T-helper 1 cell treated with Interleukin-12 subunit alpha and Interleukin-12 subunit beta and Interleukin-4 antibody, amounts not matched to agents 30 μg/mL and 1 μg/mL, for 36 hours (primary cell): ENCODE results near the gene ETS1.

ENCODE experiments used
- H3K27ac Mint-ChIP-seq: one replicate; pipeline ENCODE4 v1.8.0; 2021; ENCODE audit warnings: mild to moderate bottlenecking, mixed read lengths
- H3K27me3 Mint-ChIP-seq: one replicate; pipeline ENCODE4 v1.8.0; 2021; ENCODE audit warnings: low read depth, mixed read lengths
- H3K36me3 Mint-ChIP-seq: one replicate; pipeline ENCODE4 v1.8.0; 2021; ENCODE audit warnings: low read depth, mixed read lengths
- H3K4me1 Mint-ChIP-seq: one replicate; pipeline ENCODE4 v1.8.0; 2021; ENCODE audit warnings: low read depth, mixed read lengths
- H3K4me3 Mint-ChIP-seq: one replicate; pipeline ENCODE4 v1.8.0; 2021; ENCODE audit warnings: mild to moderate bottlenecking, moderate library complexity, mixed read lengths
- H3K9me3 Mint-ChIP-seq: one replicate; pipeline ENCODE4 v1.8.0; 2021; ENCODE audit warnings: mixed read lengths

The ETS1 gene

GRCh38 chr11:128499613-128500253 lies 87.6 kb downstream of the ETS1 start:
- Mint-ChIP-seq H3K4me1 (peaks cover 89% of the 10 kb centered on the region), H3K27me3 (no peaks in the 10 kb centered on the region), H3K36me3 (peaks cover 78% of the 10 kb centered on the region)

GRCh38 chr11:128498721-128499245 lies 88.6 kb downstream of the ETS1 start:
- Mint-ChIP-seq H3K4me3 (peak overlapping the region; percentile 88), H3K27me3 (no peaks in the 10 kb centered on the region), H3K27ac (peak overlapping the region; percentile 89), H3K4me1 (peaks cover 89% of the 10 kb centered on the region), H3K36me3 (peaks cover 81% of the 10 kb centered on the region), H3K9me3 (no peaks in the 10 kb centered on the region)

More at GRCh38 chr11:128499613-128500253, 87.6 kb downstream of the ETS1 start:
- Mint-ChIP-seq H3K4me3 (peak overlapping the region; percentile 88), H3K9me3 (no peaks in the 10 kb centered on the region), H3K27ac (peak overlapping the region; percentile 89)

GRCh38 chr11:128497776-128498095 lies 89.6 kb downstream of the ETS1 start:
- peak overlapping the region; percentile 59 for H3K4me3 Mint-ChIP-seq
- H3K27ac Mint-ChIP-seq = peak overlapping the region; percentile 88
- H3K4me1 Mint-ChIP-seq = peaks cover 92% of the 10 kb centered on the region
- peaks cover 86% of the 10 kb centered on the region for H3K36me3 Mint-ChIP-seq
- no peaks in the 10 kb centered on the region for H3K9me3 Mint-ChIP-seq
- no peaks in the 10 kb centered on the region for H3K27me3 Mint-ChIP-seq

GRCh38 chr11:128497061-128497775 lies 90.1 kb downstream of the ETS1 start:
- Mint-ChIP-seq H3K27ac (peak overlapping the region; percentile 88), H3K27me3 (no peaks in the 10 kb centered on the region), H3K9me3 (no peaks in the 10 kb centered on the region), H3K4me1 (peaks cover 94% of the 10 kb centered on the region), H3K36me3 (peaks cover 88% of the 10 kb centered on the region), H3K4me3 (peak overlapping the region; percentile 59)

- peaks cover 94% of the 10 kb centered on the region for H3K4me1 Mint-ChIP-seq
- no peaks in the 10 kb centered on the region for H3K9me3 Mint-ChIP-seq
- no peaks in the 10 kb centered on the region for H3K27me3 Mint-ChIP-seq
- H3K4me3 Mint-ChIP-seq = peak overlapping the region; percentile 59
- H3K36me3 Mint-ChIP-seq = peaks cover 86% of the 10 kb centered on the region
- H3K27ac Mint-ChIP-seq = peak overlapping the region; percentile 88
These were observed 90.7 kb downstream of the ETS1 start for GRCh38 chr11:128496692-128497060.

- Mint-ChIP-seq H3K27me3 (no peaks in the 10 kb centered on the region), H3K9me3 (no peaks in the 10 kb centered on the region), H3K36me3 (peaks cover 86% of the 10 kb centered on the region), H3K27ac (peak overlapping the region; percentile 88), H3K4me3 (peak overlapping the region; percentile 59), H3K4me1 (peaks cover 94% of the 10 kb centered on the region)
These were observed 91.1 kb downstream of the ETS1 start for GRCh38 chr11:128496249-128496648.

- H3K9me3 Mint-ChIP-seq = no peaks in the 10 kb centered on the region
- peak overlapping the region; percentile 88 for H3K27ac Mint-ChIP-seq
- peak overlapping the region; percentile 59 for H3K4me3 Mint-ChIP-seq
- H3K27me3 Mint-ChIP-seq = no peaks in the 10 kb centered on the region
- peaks cover 85% of the 10 kb centered on the region for H3K36me3 Mint-ChIP-seq
- H3K4me1 Mint-ChIP-seq = peaks cover 93% of the 10 kb centered on the region
These were observed 92.7 kb downstream of the ETS1 start for GRCh38 chr11:128494418-128495332.

- Mint-ChIP-seq H3K4me3 (peak overlapping the region; percentile 72), H3K27ac (peak overlapping the region; percentile 90)
These were observed 93.8 kb downstream of the ETS1 start for GRCh38 chr11:128493570-128493965.

GRCh38 chr11:128492903-128493569 lies 94.3 kb downstream of the ETS1 start:
- peak overlapping the region; percentile 90 for H3K27ac Mint-ChIP-seq
- peak overlapping the region; percentile 72 for H3K4me3 Mint-ChIP-seq
- H3K9me3 Mint-ChIP-seq = no peaks in the 10 kb centered on the region
- H3K36me3 Mint-ChIP-seq = peaks cover 87% of the 10 kb centered on the region
- H3K4me1 Mint-ChIP-seq = peaks cover 93% of the 10 kb centered on the region
- H3K27me3 Mint-ChIP-seq = no peaks in the 10 kb centered on the region

More at GRCh38 chr11:128493570-128493965, 93.8 kb downstream of the ETS1 start:
- Mint-ChIP-seq H3K36me3 (peaks cover 85% of the 10 kb centered on the region), H3K27me3 (no peaks in the 10 kb centered on the region), H3K9me3 (no peaks in the 10 kb centered on the region), H3K4me1 (peaks cover 93% of the 10 kb centered on the region)

- Mint-ChIP-seq H3K27ac (peak overlapping the region; percentile 90), H3K27me3 (no peaks in the 10 kb centered on the region), H3K4me3 (peak overlapping the region; percentile 72), H3K4me1 (peaks cover 93% of the 10 kb centered on the region), H3K36me3 (peaks cover 86% of the 10 kb centered on the region), H3K9me3 (no peaks in the 10 kb centered on the region)
These were observed 94.9 kb downstream of the ETS1 start for GRCh38 chr11:128492461-128492860.

- Mint-ChIP-seq H3K9me3 (no peaks in the 10 kb centered on the region), H3K4me1 (peaks cover 90% of the 10 kb centered on the region), H3K27ac (peak overlapping the region; percentile 90), H3K27me3 (no peaks in the 10 kb centered on the region), H3K4me3 (peak overlapping the region; percentile 68), H3K36me3 (peaks cover 84% of the 10 kb centered on the region)
These were observed 96.0 kb downstream of the ETS1 start for GRCh38 chr11:128491195-128491936.

GRCh38 chr11:128490092-128490491 lies 97.3 kb downstream of the ETS1 start:
- H3K4me3 Mint-ChIP-seq = peak overlapping the region; percentile 63
- H3K36me3 Mint-ChIP-seq = peaks cover 86% of the 10 kb centered on the region
- H3K27me3 Mint-ChIP-seq = no peaks in the 10 kb centered on the region
- peaks cover 90% of the 10 kb centered on the region for H3K4me1 Mint-ChIP-seq
- no peaks in the 10 kb centered on the region for H3K9me3 Mint-ChIP-seq
- peak overlapping the region; percentile 90 for H3K27ac Mint-ChIP-seq

- Mint-ChIP-seq H3K4me3 (peak overlapping the region; percentile 43), H3K9me3 (no peaks in the 10 kb centered on the region)
These were observed 98.9 kb downstream of the ETS1 start for GRCh38 chr11:128488471-128488870.

More at GRCh38 chr11:128488471-128488870, 98.9 kb downstream of the ETS1 start:
- Mint-ChIP-seq H3K36me3 (peaks cover 89% of the 10 kb centered on the region), H3K27me3 (no peaks in the 10 kb centered on the region), H3K27ac (peak overlapping the region; percentile 90), H3K4me1 (peaks cover 90% of the 10 kb centered on the region)
